Brain microvascular endothelial cell (primary cell): Measurements from ENCODE around the gene OR51A4.

ENCODE experiments used
- DNase-seq: peaks from one replicate; pipeline ENCODE4 v3.0.0-alpha.2; 2020
- H3K27ac ChIP-seq: fragments of 250-450 bp; sonication (Bioruptor Pico); 2 replicates; pipeline ENCODE4 v1.5.1; 2020; ENCODE audit warnings: mild to moderate bottlenecking, moderate library complexity
- H3K27me3 ChIP-seq: fragments of 250-450 bp; sonication (Bioruptor Pico); replicated peaks from 2 replicates; pipeline ENCODE4 v1.5.1; 2020; ENCODE audit warnings: mild to moderate bottlenecking
- H3K36me3 ChIP-seq: fragments of 250-450 bp; sonication (Bioruptor Pico); replicated peaks from 2 replicates; pipeline ENCODE4 v1.5.1; 2020; ENCODE audit warnings: mild to moderate bottlenecking
- H3K4me3 ChIP-seq: 2 replicates; pipeline ENCODE4 v1.5.1; 2011; ENCODE audit warnings: low read depth, mild to moderate bottlenecking, control low read depth, low read length, moderate library complexity
- CTCF ChIP-seq: IDR thresholded peaks from 2 replicates; pipeline ENCODE4 v1.5.1; 2011; ENCODE audit warnings: low read depth, mild to moderate bottlenecking, moderate library complexity, low read length, control low read depth, inconsistent platforms; ENCODE audit errors: missing control alignments
- in situ Hi-C: cut with HindIII; loops from 2 replicates; pipeline ENCODE4 v1.10.0; 2017; ENCODE audit warnings: low sequenced_read_pairs, low pct_ligation_motif_present

The OR51A4 gene

GRCh38 chr11:4932751-4933150, 14.7 kb downstream of the OR51A4 start:
- no peak for TF ChIP-seq CTCF
- Histone ChIP-seq H3K36me3 (no peaks in the 10 kb centered on the region), H3K27ac (no peak overlapping the region), H3K27me3 (no peaks in the 10 kb centered on the region), H3K4me3 (no peak overlapping the region)
- DNase-seq, result no peak
- in situ Hi-C loops, result no loop called here

- Histone ChIP-seq H3K27ac (no peak overlapping the region), H3K36me3 (no peaks in the 10 kb centered on the region), H3K27me3 (no peaks in the 10 kb centered on the region), H3K4me3 (no peak overlapping the region)
- no peak for TF ChIP-seq CTCF
- in situ Hi-C loops, result no loop called here
- DNase-seq, result peak; percentile 16
These were observed 20.8 kb downstream of the OR51A4 start for GRCh38 chr11:4926608-4927007.

GRCh38 chr11:4924239-4924638, 23.2 kb downstream of the OR51A4 start, which contains the start of gene OR51G1:
OR51G1 (minus strand) TSS chr11:4924339; CDS start chr11:4924339, 0 bp downstream.
- DNase-seq, result no peak
- Histone ChIP-seq H3K4me3 (no peak within 1 kb of the TSS), H3K27ac (no peak within 1 kb of the TSS), H3K36me3 (no peaks in the 10 kb centered on the region), H3K27me3 (no peaks in the 10 kb centered on the region)
- in situ Hi-C loops, result no loop called here
- TF ChIP-seq CTCF, result no peak

GRCh38 chr11:4922304-4922703, 25.1 kb downstream of the OR51A4 start:
- Histone ChIP-seq H3K36me3 (no peaks in the 10 kb centered on the region), H3K27me3 (no peaks in the 10 kb centered on the region), H3K4me3 (no peak overlapping the region), H3K27ac (no peak overlapping the region)
- no peak for TF ChIP-seq CTCF
- no peak for DNase-seq
- in situ Hi-C loops, result no loop called here

- no peaks in the 10 kb centered on the region for H3K36me3 ChIP-seq
- H3K4me3 ChIP-seq, result no peak overlapping the region
- no peak for TF ChIP-seq CTCF
- H3K27ac ChIP-seq, result no peak overlapping the region
- H3K27me3 ChIP-seq, result no peaks in the 10 kb centered on the region
- DNase-seq, result no peak
- in situ Hi-C loops, result no loop called here
These were observed 25.6 kb downstream of the OR51A4 start for GRCh38 chr11:4921796-4922195.

- Histone ChIP-seq H3K4me3 (no peak within 1 kb of the TSS), H3K36me3 (no peaks in the 10 kb centered on the region), H3K27ac (no peak within 1 kb of the TSS), H3K27me3 (no peaks in the 10 kb centered on the region)
- no peak for TF ChIP-seq CTCF
- DNase-seq, result no peak
- in situ Hi-C loops, result no loop called here
These were observed 28.2 kb downstream of the OR51A4 start, which contains the start of gene OR51G2 for GRCh38 chr11:4919250-4919649. OR51G2 (minus strand) TSS chr11:4919350; CDS start chr11:4915663, 3,687 bp downstream.
